Activated CD4-positive, alpha-beta T cell treated with anti-CD3 and anti-CD28 coated beads for 24 hours (primary cell): Measurements from ENCODE around the gene TRPM3.

Source experiments
- DNase-seq, 2 donors: peaks; one replicate each; pipeline ENCODE4 v3.0.0-alpha.2; 2020; ENCODE audit warnings: low read depth in 2 of 2

Gene TRPM3

GRCh38 chr9:70893580-70894122 lies 227.8 kb downstream of the TRPM3 start:
- no peak for DNase-seq

GRCh38 chr9:70888471-70888870 lies 232.9 kb downstream of the TRPM3 start:
- no peak for DNase-seq

- no peak for DNase-seq
These were observed 233.6 kb downstream of the TRPM3 start for GRCh38 chr9:70887826-70888225.

GRCh38 chr9:70883963-70884793 lies 237.2 kb downstream of the TRPM3 start:
- no peak for DNase-seq

- DNase-seq, result no peak
These were observed 238.4 kb downstream of the TRPM3 start for GRCh38 chr9:70883056-70883455.

- DNase-seq, result no peak
These were observed 240.1 kb downstream of the TRPM3 start for GRCh38 chr9:70881333-70881732.

- DNase-seq, result no peak
These were observed 240.9 kb downstream of the TRPM3 start for GRCh38 chr9:70880535-70880934.

GRCh38 chr9:70878576-70878975 lies 242.8 kb downstream of the TRPM3 start:
- DNase-seq, result no peak

- DNase-seq, result no peak
These were observed 247.0 kb downstream of the TRPM3 start for GRCh38 chr9:70874451-70874850.

GRCh38 chr9:70873506-70873905 lies 247.9 kb downstream of the TRPM3 start:
- DNase-seq, result no peak

- no peak for DNase-seq
These were observed 252.5 kb downstream of the TRPM3 start for GRCh38 chr9:70868661-70869652.

- DNase-seq, result no peak
These were observed 253.4 kb downstream of the TRPM3 start for GRCh38 chr9:70868041-70868440.

- no peak for DNase-seq
These were observed 255.9 kb downstream of the TRPM3 start for GRCh38 chr9:70865471-70865870.

- no peak for DNase-seq
These were observed 259.6 kb downstream of the TRPM3 start for GRCh38 chr9:70861797-70862196.

GRCh38 chr9:70861376-70861775 lies 260.0 kb downstream of the TRPM3 start:
- no peak for DNase-seq

GRCh38 chr9:70859694-70860093 lies 261.7 kb downstream of the TRPM3 start:
- no peak for DNase-seq

GRCh38 chr9:70856411-70856810 lies 265.0 kb downstream of the TRPM3 start:
- DNase-seq, result no peak

GRCh38 chr9:70852711-70853240 lies 268.6 kb downstream of the TRPM3 start:
- no peak for DNase-seq

- DNase-seq, result no peak
These were observed 281.2 kb downstream of the TRPM3 start for GRCh38 chr9:70840266-70840665.

- no peak for DNase-seq
These were observed 286.1 kb downstream of the TRPM3 start for GRCh38 chr9:70835323-70835722.

GRCh38 chr9:70832492-70832891 lies 288.9 kb downstream of the TRPM3 start:
- DNase-seq, result no peak

- no peak for DNase-seq
These were observed 290.8 kb downstream of the TRPM3 start for GRCh38 chr9:70830618-70831017.
